Breast epithelium (tissue), 4 donors: ENCODE measurements around the gene CBS. TPM values are rescaled to one million over a fixed set of nuclear protein-coding genes. Genes with fewer than 3 reads are reported as not detected.
"Not testable (repeated sequence)": the region's sequence is repeated elsewhere in the genome, so short reads cannot be mapped to it uniquely, and the experiment has no call there.

ENCODE experiments used
- DNase-seq, 2 donors: peaks; one replicate each; pipeline ENCODE4 v3.0.0-alpha.2; 2019; ENCODE audit warnings: low spot score in 2 of 2
- H3K27ac ChIP-seq, 2 donors: fragments of 200-600 bp; sonication (generic) in 1 of 2; one replicate each; pipeline ENCODE4 v1.5.1; 2016 to 2019; ENCODE audit warnings: mild to moderate bottlenecking in 1 of 2
- H3K27me3 ChIP-seq, 2 donors: fragments of 200-600 bp; sonication (generic) in 1 of 2; one replicate each; pipeline versions ENCODE4 v1.5.1 to v1.6.0; 2017 to 2019; ENCODE audit warnings: control low read depth in 1 of 2, mild to moderate bottlenecking in 1 of 2
- H3K36me3 ChIP-seq: fragments of 200-600 bp; one replicate; pipeline ENCODE4 v1.5.1; 2019
- H3K4me1 ChIP-seq, 2 donors: fragments of 200-600 bp; sonication (generic); one replicate each; pipeline ENCODE4 v1.5.1; 2016 to 2019; ENCODE audit warnings: control low read depth in 1 of 2
- H3K4me3 ChIP-seq, 3 donors: fragments of 200-600 bp; sonication (generic); 1 replicate in 2 of 3; 2 replicates in 1 of 3; pipeline ENCODE4 v1.5.1; 2016 to 2019; ENCODE audit warnings: mild to moderate bottlenecking in 3 of 3, moderate library complexity in 2 of 3
- H3K9me3 ChIP-seq, 2 donors: fragments of 200-600 bp; sonication (generic) in 1 of 2; one replicate each; pipeline ENCODE4 v1.5.1; 2016 to 2019; ENCODE audit warnings: control low read depth in 1 of 2
- POLR2A ChIP-seq: fragments of 450-650 bp; IDR thresholded peaks from one replicate; pipeline ENCODE4 v1.6.1; 2016; ENCODE audit warnings: antibody characterized with exemption, mild to moderate bottlenecking, moderate library complexity
- POLR2AphosphoS5 ChIP-seq, 3 donors: sonication (generic); formaldehyde crosslinking; IDR thresholded peaks; one replicate each; pipeline ENCODE4 v1.6.1; 2017; ENCODE audit warnings: antibody characterized with exemption in 3 of 3
- intact Hi-C: fragments of 100-400 bp; cut with DNase I; formaldehyde crosslinking; loops from one replicate; pipeline ENCODE4 v1.15.1; 2023; ENCODE audit warnings: low total_unique reads
- total RNA-seq, 3 donors: library from RNA; depleted of rRNA; stranded (reverse); fragments of >200 nt; gene quantifications; one replicate each; pipeline ENCODE4 v1.1.0, GENCODE V29; 2016
- TF ChIP-seq, protein P1 (sequence below), 3 donors: fragments of 450-650 bp; IDR thresholded peaks; one replicate each; pipeline ENCODE4 v1.5.1; 2016 to 2017; ENCODE audit warnings: antibody characterized with exemption in 3 of 3, mild to moderate bottlenecking in 3 of 3, moderate library complexity in 3 of 3

Gene CBS
- total RNA-seq, 3 donors from 2014 or later = 5.4 to 27.2 (median 6.9) TPM

DNA sequence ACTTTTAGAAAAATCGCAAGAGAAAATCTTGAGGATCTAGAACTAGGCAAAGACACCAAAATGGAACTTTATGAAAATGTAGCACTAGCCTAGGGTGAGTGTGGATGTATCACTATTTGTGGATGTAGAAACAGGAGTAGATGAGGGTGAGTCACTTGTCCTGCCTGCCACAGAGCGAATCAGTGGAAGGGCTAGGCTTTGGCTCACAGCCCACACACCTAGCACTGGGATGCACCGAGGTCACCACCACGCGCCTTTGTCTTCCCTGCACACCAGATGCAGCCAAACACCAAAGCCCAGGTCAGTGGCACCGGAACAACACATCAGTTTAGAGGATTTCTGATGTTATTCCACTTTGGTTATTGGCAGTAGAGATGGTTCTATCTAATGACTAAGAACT, 63.0 kb downstream of the CBS start:
- H3K27ac ChIP-seq = no peak overlapping the region

DNA sequence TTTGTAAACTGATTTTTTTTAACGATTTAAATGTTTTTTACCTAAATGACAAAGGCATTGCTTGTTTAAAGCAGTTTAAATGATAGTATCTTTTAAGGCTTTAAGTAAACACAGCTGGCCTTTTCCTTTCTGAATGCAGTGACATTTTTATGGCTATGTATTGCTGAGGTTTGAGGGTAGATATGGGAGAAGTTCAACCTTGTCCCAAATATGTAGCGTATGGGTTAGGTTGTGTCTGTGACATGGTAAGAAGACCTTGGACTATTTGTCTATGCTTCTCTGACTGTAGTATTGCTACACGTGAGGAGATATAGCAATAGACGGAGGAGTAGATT, 68.8 kb downstream of the CBS start:
- Histone ChIP-seq H3K27me3 (no peaks in the 10 kb centered on the region), H3K9me3 (no peaks in the 10 kb centered on the region), H3K27ac (no peak overlapping the region), H3K4me1 (no peaks in the 10 kb centered on the region), H3K4me3 (no peak overlapping the region), H3K36me3 (no peaks in the 10 kb centered on the region)
- intact Hi-C loops = no loop called here
- TF ChIP-seq, protein P1, sequence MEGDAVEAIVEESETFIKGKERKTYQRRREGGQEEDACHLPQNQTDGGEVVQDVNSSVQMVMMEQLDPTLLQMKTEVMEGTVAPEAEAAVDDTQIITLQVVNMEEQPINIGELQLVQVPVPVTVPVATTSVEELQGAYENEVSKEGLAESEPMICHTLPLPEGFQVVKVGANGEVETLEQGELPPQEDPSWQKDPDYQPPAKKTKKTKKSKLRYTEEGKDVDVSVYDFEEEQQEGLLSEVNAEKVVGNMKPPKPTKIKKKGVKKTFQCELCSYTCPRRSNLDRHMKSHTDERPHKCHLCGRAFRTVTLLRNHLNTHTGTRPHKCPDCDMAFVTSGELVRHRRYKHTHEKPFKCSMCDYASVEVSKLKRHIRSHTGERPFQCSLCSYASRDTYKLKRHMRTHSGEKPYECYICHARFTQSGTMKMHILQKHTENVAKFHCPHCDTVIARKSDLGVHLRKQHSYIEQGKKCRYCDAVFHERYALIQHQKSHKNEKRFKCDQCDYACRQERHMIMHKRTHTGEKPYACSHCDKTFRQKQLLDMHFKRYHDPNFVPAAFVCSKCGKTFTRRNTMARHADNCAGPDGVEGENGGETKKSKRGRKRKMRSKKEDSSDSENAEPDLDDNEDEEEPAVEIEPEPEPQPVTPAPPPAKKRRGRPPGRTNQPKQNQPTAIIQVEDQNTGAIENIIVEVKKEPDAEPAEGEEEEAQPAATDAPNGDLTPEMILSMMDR (IDR thresholded peaks at IDR 0.05) = no peak
- TF ChIP-seq POLR2AphosphoS5 (IDR thresholded peaks at IDR 0.05) (no peak), POLR2A (no peak)
- DNase-seq = no peak

More for the DNA sequence above, 63.0 kb downstream of the CBS start:
- Histone ChIP-seq H3K27me3 (no peaks in the 10 kb centered on the region), H3K9me3 (no peaks in the 10 kb centered on the region), H3K4me3 (no peak overlapping the region), H3K4me1 (no peaks in the 10 kb centered on the region), H3K36me3 (no peaks in the 10 kb centered on the region)
- DNase-seq = no peak
- intact Hi-C loops = no loop called here
- TF ChIP-seq, protein P1 (IDR thresholded peaks at IDR 0.05) = no peak
- TF ChIP-seq POLR2AphosphoS5 (IDR thresholded peaks at IDR 0.05) = no peak
- TF ChIP-seq POLR2A = no peak

DNA sequence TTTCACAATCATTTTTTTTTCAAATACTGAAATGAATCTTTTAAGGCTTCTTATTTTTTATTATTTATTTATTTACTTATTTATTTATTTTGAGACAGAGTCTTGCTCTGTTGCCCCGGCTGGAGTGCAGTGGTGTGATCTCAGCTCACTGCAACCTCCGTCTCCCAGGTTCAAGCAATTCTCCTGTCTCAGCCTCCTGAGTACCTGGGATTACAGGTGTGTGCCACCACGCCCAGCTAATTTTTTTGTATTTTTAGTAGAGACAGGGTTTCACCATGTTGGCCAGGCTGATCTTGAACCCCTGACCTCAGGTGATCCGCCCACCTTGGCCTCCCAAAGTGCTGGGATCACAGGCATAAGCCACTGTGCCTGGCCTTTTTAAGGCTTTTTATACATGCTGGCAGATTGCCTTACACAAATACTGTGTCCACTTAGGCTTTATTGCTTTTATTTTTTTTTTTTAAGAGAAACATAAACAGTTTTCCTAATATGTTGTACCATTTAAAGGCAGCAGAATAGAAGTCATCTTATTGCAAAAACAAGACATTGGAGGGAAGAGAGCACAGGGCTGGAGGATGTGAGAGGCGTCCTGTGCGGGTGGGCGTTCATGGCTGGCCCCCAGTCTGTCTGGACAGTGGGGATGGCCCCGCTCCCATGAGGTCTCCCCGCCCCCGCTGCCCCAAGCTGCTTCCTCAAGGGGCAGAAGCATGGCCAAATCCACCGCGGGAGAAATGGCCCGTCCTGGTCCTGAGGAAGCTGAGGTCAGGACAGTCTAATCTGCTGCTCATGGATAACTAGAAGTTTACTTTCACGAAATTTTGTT, 69.4 kb downstream of the CBS start:
- H3K4me3 ChIP-seq, DNase-seq, intact Hi-C loops, H3K36me3 ChIP-seq, H3K4me1 ChIP-seq, H3K9me3 ChIP-seq, H3K27me3 ChIP-seq, H3K27ac ChIP-seq: not testable (repeated sequence)

DNA sequence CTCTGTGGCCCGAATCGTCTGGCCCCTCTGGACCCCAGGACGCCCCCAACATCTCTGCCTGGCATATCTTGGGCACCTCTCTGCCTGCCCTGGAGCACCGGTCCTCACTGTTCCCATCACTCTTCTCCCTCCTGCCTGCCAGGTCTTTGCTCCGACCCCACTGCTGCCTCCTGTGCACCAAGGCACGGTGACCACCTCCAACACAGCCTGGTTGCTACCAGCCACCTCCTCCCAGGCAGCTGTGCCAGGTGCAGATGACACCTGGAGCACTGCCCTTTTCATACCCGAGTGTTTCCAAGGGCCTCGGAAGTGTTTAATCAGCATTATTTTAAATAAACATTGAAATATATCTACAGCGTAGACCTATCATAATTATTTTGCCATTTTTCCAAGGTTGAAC, 70.0 kb downstream of the CBS start:
- H3K4me3 ChIP-seq = no peak overlapping the region
- no peaks in the 10 kb centered on the region for H3K36me3 ChIP-seq
- no peak for TF ChIP-seq POLR2A
- TF ChIP-seq POLR2AphosphoS5 (IDR thresholded peaks at IDR 0.05) = no peak
- no peaks in the 10 kb centered on the region for H3K4me1 ChIP-seq
- no peak for DNase-seq
- intact Hi-C loops = no loop called here
- no peak overlapping the region for H3K27ac ChIP-seq
- H3K27me3 ChIP-seq = no peaks in the 10 kb centered on the region
- H3K9me3 ChIP-seq = no peaks in the 10 kb centered on the region

DNA sequence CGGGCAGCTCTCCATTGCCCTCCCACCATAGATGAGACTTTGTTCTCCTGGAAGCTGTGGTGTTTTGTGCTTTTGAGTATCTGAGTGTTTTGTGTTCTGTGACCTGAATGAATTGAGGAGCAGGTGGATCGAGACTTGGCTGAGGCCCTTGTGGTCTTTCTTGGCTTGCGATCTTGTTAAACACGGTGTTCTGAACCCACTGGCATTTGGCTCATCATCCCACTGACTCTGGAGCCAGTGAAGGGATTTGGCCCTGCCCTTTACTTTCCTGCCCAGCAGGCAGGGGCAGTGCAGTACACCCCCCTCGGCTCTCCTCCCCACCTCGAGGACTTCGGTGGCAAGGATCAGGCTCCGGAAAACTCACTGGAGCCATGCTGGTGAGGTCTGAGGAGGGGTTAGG, 70.7 kb downstream of the CBS start:
- Histone ChIP-seq H3K4me3 (no peak overlapping the region), H3K27ac (no peak overlapping the region), H3K4me1 (no peaks in the 10 kb centered on the region), H3K9me3 (peaks cover 0 to 3% of the 10 kb centered on the region in 2 donors), H3K27me3 (no peaks in the 10 kb centered on the region), H3K36me3 (no peaks in the 10 kb centered on the region)
- no peak for DNase-seq
- intact Hi-C loops = no loop called here
- TF ChIP-seq POLR2AphosphoS5 (IDR thresholded peaks at IDR 0.05) (no peak), POLR2A (no peak)
- TF ChIP-seq, protein P1 (IDR thresholded peaks at IDR 0.05) = no peak

Other genes starting within 250 kb of the CBS start
- 10 to 100 TPM in 2 of 3 donors, 1 to 10 TPM in 1; 6.2 to 16.4 (median 12.7) TPM for gene WDR4, start 196.3 kb downstream of the CBS start, total RNA-seq
- gene NDUFV3, start 182.5 kb downstream of the CBS start, total RNA-seq = 10 to 100 TPM; 49.9 to 62.9 (median 51.1) TPM
- gene ERVH48-1, start 150.2 kb downstream of the CBS start, total RNA-seq = not detected
- 10 to 100 TPM; 11.7 to 16.4 (median 14.4) TPM for gene PKNOX1, start 101.3 kb downstream of the CBS start, total RNA-seq
- gene U2AF1, start 31.7 kb upstream of the CBS start, total RNA-seq = 10 to 100 TPM; 43.0 to 66.9 (median 43.6) TPM
- not detected for gene CRYAA, start 93.2 kb upstream of the CBS start, total RNA-seq